ENCODE measurements around the gene C6orf132.

GRCh38 chr6:42123379-42124103 lies 18.9 kb downstream of the C6orf132 start:
- no peak for TF ChIP-seq EZH2 (IDR thresholded peaks at IDR 0.05; ENCODE audit: insufficient read depth, poor library complexity, severe bottlenecking)
- no peak for TF ChIP-seq EZH2phosphoT487 (IDR thresholded peaks at IDR 0.05; ENCODE audit: insufficient read depth, low read depth)

All from GM23248 (cell line).